Peyer's patch (tissue), 4 donors: ENCODE data around the gene AUTS2.

Experiments used
- POLR2A ChIP-seq, 2 donors: fragments of 450-650 bp; IDR thresholded peaks; one replicate each; pipeline ENCODE4 v1.5.1; 2017; ENCODE audit warnings: antibody characterized with exemption in 2 of 2, mild to moderate bottlenecking in 2 of 2, moderate library complexity in 2 of 2
- TF ChIP-seq, protein P1 (sequence below), 6 experiments: fragments of 450-650 bp in 4 of 6; fragments of 200-600 bp in 2 of 6; sonication (generic) in 1 of 6; IDR thresholded peaks; one replicate each; pipeline ENCODE4 v1.5.1; 2017 to 2019; ENCODE audit warnings: antibody characterized with exemption in 6 of 6, mild to moderate bottlenecking in 3 of 6, moderate library complexity in 1 of 6

DNA sequence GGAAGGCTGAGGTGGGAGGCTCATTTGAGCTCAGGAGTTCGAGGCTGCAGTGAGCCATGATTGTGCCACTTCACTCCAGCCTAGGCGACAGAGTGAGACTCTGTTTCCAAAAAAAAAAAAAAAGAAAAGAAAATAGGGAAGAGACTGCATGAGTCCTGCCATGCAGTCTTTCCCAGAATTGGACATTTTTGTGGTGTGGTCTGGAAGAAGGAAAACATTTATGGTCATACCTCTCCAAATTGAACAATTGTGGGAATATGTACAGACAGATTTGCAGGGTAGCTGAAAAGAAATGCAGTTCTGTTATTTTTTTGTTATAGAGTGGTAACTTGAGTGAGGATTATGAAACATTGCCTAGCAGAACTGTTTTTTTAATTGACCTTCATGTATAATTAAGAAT, 198.1 kb downstream of the AUTS2 start:
- TF ChIP-seq, protein P1, sequence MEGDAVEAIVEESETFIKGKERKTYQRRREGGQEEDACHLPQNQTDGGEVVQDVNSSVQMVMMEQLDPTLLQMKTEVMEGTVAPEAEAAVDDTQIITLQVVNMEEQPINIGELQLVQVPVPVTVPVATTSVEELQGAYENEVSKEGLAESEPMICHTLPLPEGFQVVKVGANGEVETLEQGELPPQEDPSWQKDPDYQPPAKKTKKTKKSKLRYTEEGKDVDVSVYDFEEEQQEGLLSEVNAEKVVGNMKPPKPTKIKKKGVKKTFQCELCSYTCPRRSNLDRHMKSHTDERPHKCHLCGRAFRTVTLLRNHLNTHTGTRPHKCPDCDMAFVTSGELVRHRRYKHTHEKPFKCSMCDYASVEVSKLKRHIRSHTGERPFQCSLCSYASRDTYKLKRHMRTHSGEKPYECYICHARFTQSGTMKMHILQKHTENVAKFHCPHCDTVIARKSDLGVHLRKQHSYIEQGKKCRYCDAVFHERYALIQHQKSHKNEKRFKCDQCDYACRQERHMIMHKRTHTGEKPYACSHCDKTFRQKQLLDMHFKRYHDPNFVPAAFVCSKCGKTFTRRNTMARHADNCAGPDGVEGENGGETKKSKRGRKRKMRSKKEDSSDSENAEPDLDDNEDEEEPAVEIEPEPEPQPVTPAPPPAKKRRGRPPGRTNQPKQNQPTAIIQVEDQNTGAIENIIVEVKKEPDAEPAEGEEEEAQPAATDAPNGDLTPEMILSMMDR (IDR thresholded peaks at IDR 0.05) = no peak
- no peak for TF ChIP-seq POLR2A (IDR thresholded peaks at IDR 0.05)
